H9 (cell line): Measurements from ENCODE around the gene PDIA3. TPM values are rescaled to one million over a fixed set of nuclear protein-coding genes. Genes with fewer than 3 reads are reported as not detected.
"Not testable (repeated sequence)": the region's sequence is repeated elsewhere in the genome, so short reads cannot be mapped to it uniquely, and the experiment has no call there.

Experiments
- DNase-seq: peaks from one replicate; pipeline ENCODE4 v3.0.0-alpha.2; 2017
- H2AFZ ChIP-seq: one replicate; pipeline ENCODE4 v1.6.1; 2013; ENCODE audit warnings: mild to moderate bottlenecking, low read length, control low read depth, moderate library complexity
- H2AK5ac ChIP-seq: 2 replicates; pipeline ENCODE4 v1.6.1; 2013; ENCODE audit warnings: low read length, control low read depth, mixed read lengths; ENCODE audit not compliant: insufficient read length
- H2BK120ac ChIP-seq: one replicate; pipeline ENCODE4 v1.6.1; 2013; ENCODE audit warnings: low read depth, mild to moderate bottlenecking, low read length, control low read depth, inconsistent platforms; ENCODE audit not compliant: poor library complexity, severe bottlenecking
- H2BK12ac ChIP-seq: 2 replicates; pipeline ENCODE4 v1.6.1; 2013; ENCODE audit warnings: low read length, control low read depth, mixed read lengths, low read depth; ENCODE audit not compliant: insufficient read length
- H2BK15ac ChIP-seq: 2 replicates; pipeline ENCODE4 v1.6.1; 2013; ENCODE audit warnings: low read depth, low read length, control low read depth
- H2BK20ac ChIP-seq: one replicate; pipeline ENCODE4 v1.6.1; 2013; ENCODE audit warnings: low read depth, mild to moderate bottlenecking, low read length, control low read depth, inconsistent platforms; ENCODE audit not compliant: poor library complexity, severe bottlenecking
- H2BK5ac ChIP-seq: 2 replicates; pipeline ENCODE4 v1.6.1; 2013; ENCODE audit warnings: low read length, control low read depth, mixed read lengths; ENCODE audit not compliant: insufficient read length
- H3K14ac ChIP-seq: 2 replicates; pipeline ENCODE4 v1.6.1; 2013; ENCODE audit warnings: low read length, control low read depth; ENCODE audit not compliant: insufficient read depth
- H3K18ac ChIP-seq: 2 replicates; pipeline ENCODE4 v1.6.1; 2013; ENCODE audit warnings: low read depth, mild to moderate bottlenecking, mixed read lengths, low read length, control low read depth; ENCODE audit not compliant: insufficient read length
- H3K23ac ChIP-seq: 2 replicates; pipeline ENCODE4 v1.6.1; 2013; ENCODE audit warnings: low read length, control low read depth, mixed read lengths, low read depth; ENCODE audit not compliant: insufficient read length
- H3K23me2 ChIP-seq: 2 replicates; pipeline ENCODE4 v1.6.1; 2013; ENCODE audit warnings: low read depth, mild to moderate bottlenecking, mixed read lengths, low read length, control low read depth; ENCODE audit not compliant: insufficient read length, poor library complexity, severe bottlenecking
- H3K27ac ChIP-seq: 2 replicates; pipeline ENCODE4 v1.5.1; 2013; ENCODE audit warnings: low read length, control low read depth, mixed read lengths, low read depth; ENCODE audit not compliant: insufficient read length
- H3K27me3 ChIP-seq: 2 replicates; pipeline ENCODE4 v1.6.1; 2013; ENCODE audit warnings: low read length, control low read depth, inconsistent platforms; ENCODE audit not compliant: insufficient read depth
- H3K4ac ChIP-seq: 2 replicates; pipeline ENCODE4 v1.6.1; 2013; ENCODE audit warnings: low read depth, mild to moderate bottlenecking, control low read depth, inconsistent platforms, low read length, moderate library complexity
- H3K4me1 ChIP-seq: 2 replicates; pipeline ENCODE4 v1.6.1; 2013; ENCODE audit warnings: low read length, control low read depth, inconsistent platforms; ENCODE audit not compliant: insufficient read depth
- H3K4me2 ChIP-seq: 2 replicates; pipeline ENCODE4 v1.6.1; 2013; ENCODE audit warnings: low read length, control low read depth, mixed read lengths; ENCODE audit not compliant: insufficient read length, insufficient read depth
- H3K56ac ChIP-seq: 2 replicates; pipeline ENCODE4 v1.6.1; 2013; ENCODE audit warnings: low read depth, mild to moderate bottlenecking, mixed read lengths, low read length, control low read depth; ENCODE audit not compliant: insufficient read length
- H3K79me1 ChIP-seq: 2 replicates; pipeline ENCODE4 v1.6.1; 2013; ENCODE audit warnings: low read depth, mild to moderate bottlenecking, moderate library complexity, low read length, control low read depth, inconsistent platforms; ENCODE audit not compliant: insufficient read depth, poor library complexity, severe bottlenecking
- H3K79me2 ChIP-seq: 2 replicates; pipeline ENCODE4 v1.6.1; 2013; ENCODE audit warnings: low read length, control low read depth, inconsistent platforms; ENCODE audit not compliant: insufficient read depth
- H3K9ac ChIP-seq: 2 replicates; pipeline ENCODE4 v1.6.1; 2013; ENCODE audit warnings: low read length, control low read depth, mixed read lengths; ENCODE audit not compliant: insufficient read length; ENCODE audit errors: extremely low read depth
- H3K9me3 ChIP-seq: one replicate; pipeline ENCODE4 v1.6.1; 2013; ENCODE audit warnings: low read depth, low read length, inconsistent platforms; ENCODE audit not compliant: control insufficient read depth
- H3T11ph ChIP-seq: one replicate; pipeline ENCODE4 v1.6.1; 2013; ENCODE audit warnings: mild to moderate bottlenecking, low read length, control low read depth, inconsistent platforms
- H4K20me1 ChIP-seq: one replicate; pipeline ENCODE4 v1.6.1; 2013; ENCODE audit not compliant: control insufficient read depth, insufficient read length, insufficient read depth
- H4K5ac ChIP-seq: 2 replicates; pipeline ENCODE4 v1.6.1; 2013; ENCODE audit warnings: low read depth, mild to moderate bottlenecking, mixed read lengths, low read length, control low read depth; ENCODE audit not compliant: insufficient read length
- H4K8ac ChIP-seq: replicated peaks from 2 replicates; pipeline ENCODE4 v1.6.1; 2013; ENCODE audit warnings: low read length, control low read depth, mixed read lengths, low read depth; ENCODE audit not compliant: insufficient read length
- H4K91ac ChIP-seq: 2 replicates; pipeline ENCODE4 v1.6.1; 2013; ENCODE audit warnings: low read depth, mild to moderate bottlenecking, moderate library complexity, mixed read lengths, low read length, control low read depth; ENCODE audit not compliant: insufficient read length
- H3K27ac Mint-ChIP-seq, 3 experiments: 2 replicates in 2 of 3; 3 replicates in 1 of 3; pipeline ENCODE4 v1.8.0; 2020 to 2021; ENCODE audit warnings: mixed read lengths in 3 of 3, mild to moderate bottlenecking in 1 of 3, moderate library complexity in 1 of 3
- H3K27me3 Mint-ChIP-seq: 2 replicates; pipeline ENCODE4 v1.8.0; 2021; ENCODE audit warnings: low read depth, mild to moderate bottlenecking, moderate library complexity, mixed read lengths
- H3K36me3 Mint-ChIP-seq, 3 experiments: 2 replicates in 2 of 3; 3 replicates in 1 of 3; pipeline ENCODE4 v1.8.0; 2020 to 2021; ENCODE audit warnings: low read depth in 3 of 3, mixed read lengths in 3 of 3; ENCODE audit not compliant: insufficient read depth in 1 of 3
- H3K4me1 Mint-ChIP-seq, 2 experiments: 2 replicates each; pipeline ENCODE4 v1.8.0; 2020; ENCODE audit warnings: mixed read lengths in 2 of 2
- H3K4me3 Mint-ChIP-seq, 2 experiments: 2 replicates in 1 of 2; 3 replicates in 1 of 2; pipeline ENCODE4 v1.8.0; 2020 to 2021; ENCODE audit warnings: mild to moderate bottlenecking in 2 of 2, mixed read lengths in 2 of 2, moderate library complexity in 1 of 2
- H3K9me3 Mint-ChIP-seq, 2 experiments: 2 replicates in 1 of 2; 3 replicates in 1 of 2; pipeline ENCODE4 v1.8.0; 2020; ENCODE audit warnings: mild to moderate bottlenecking in 2 of 2, mixed read lengths in 2 of 2, moderate library complexity in 1 of 2
- WGBS: extraction: QIAGEN DNeasy Blood & Tissue Kit; methylation state at CpG from one replicate; pipeline ENCODE4 v1.1.7; 2013; ENCODE audit warnings: missing lambda C conversion rate, low lambda C conversion rate, mixed read lengths; ENCODE audit not compliant: insufficient read length; ENCODE audit errors: extremely low coverage; 5-methylcytosine and 5-hydroxymethylcytosine counted together
- total RNA-seq: library from RNA; stranded (reverse); gene quantifications from 2 replicates; pipeline ENCODE4 v1.2.1, GENCODE V29; 2021

The PDIA3 gene
- total RNA-seq, 1 experiment from 2014 or later: 524 TPM

DNA sequence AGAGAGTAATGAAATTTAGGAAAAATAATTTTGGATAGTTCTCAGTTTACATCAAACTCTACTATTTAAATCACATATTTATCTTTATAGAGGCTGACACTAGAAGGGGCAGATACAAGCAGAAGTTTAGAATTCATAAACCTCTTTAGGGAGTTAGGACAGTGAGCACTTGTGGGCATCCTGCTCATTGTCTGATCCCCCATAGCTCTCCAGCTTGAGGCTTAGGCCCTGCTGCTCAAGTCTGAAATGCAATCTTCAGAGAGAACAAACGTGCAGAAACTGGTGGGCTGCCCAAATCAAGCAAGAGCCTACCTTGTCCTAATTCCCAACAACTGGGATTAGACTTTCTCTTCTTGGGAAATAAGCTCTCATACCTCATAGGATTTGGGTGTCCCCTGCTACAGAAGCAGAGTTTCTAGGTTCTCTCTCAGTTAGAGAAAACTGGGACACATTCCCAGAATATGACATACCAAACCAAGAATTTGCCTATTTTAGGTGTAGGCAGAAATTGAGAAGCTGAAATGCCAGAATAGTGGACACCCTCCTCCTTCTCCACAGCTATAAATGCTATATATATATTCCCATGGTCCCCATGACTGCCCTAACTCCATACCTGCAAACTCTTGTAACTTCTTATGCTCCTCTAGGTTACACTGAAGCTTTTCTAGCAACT, 18.0 kb upstream of the PDIA3 start:
- not testable (repeated sequence) for H3K4me2 ChIP-seq, H4K5ac ChIP-seq, H3K18ac ChIP-seq, H3K36me3 Mint-ChIP-seq, H4K91ac ChIP-seq, H2AK5ac ChIP-seq, H3K79me2 ChIP-seq, H3K27me3 Mint-ChIP-seq, H3K4ac ChIP-seq, H3T11ph ChIP-seq, H3K9me3 Mint-ChIP-seq, H3K9me3 ChIP-seq, H3K9ac ChIP-seq, H3K27me3 ChIP-seq, H3K23ac ChIP-seq, H2BK5ac ChIP-seq, H2BK120ac ChIP-seq, H4K8ac ChIP-seq, H3K56ac ChIP-seq, H3K14ac ChIP-seq, H3K79me1 ChIP-seq, H2BK20ac ChIP-seq, H4K20me1 ChIP-seq, H3K23me2 ChIP-seq, DNase-seq, H3K4me1 ChIP-seq, H3K27ac Mint-ChIP-seq, H3K4me3 Mint-ChIP-seq, H3K4me1 Mint-ChIP-seq, H2BK12ac ChIP-seq, H3K27ac ChIP-seq, H2BK15ac ChIP-seq, H2AFZ ChIP-seq
- no CpG with 5 or more reads among the region's 1 CpG for WGBS
